Effector memory CD4-positive, alpha-beta T cell (primary cell): Measurements from ENCODE around the gene PCDH20.
"Not testable (repeated sequence)": the region's sequence is repeated elsewhere in the genome, so short reads cannot be mapped to it uniquely, and the experiment has no call there.

Experiments
- DNase-seq, 3 donors: peaks; one replicate each; pipeline ENCODE4 v3.0.0-alpha.2; 2020
- H3K27ac ChIP-seq: 2 replicates; pipeline ENCODE4 v1.7.0; 2013; ENCODE audit warnings: mild to moderate bottlenecking, low read length, moderate library complexity; ENCODE audit not compliant: insufficient read depth, poor library complexity, severe bottlenecking
- H3K27me3 ChIP-seq: replicated peaks from 2 replicates; pipeline ENCODE4 v1.7.0; 2013; ENCODE audit warnings: mild to moderate bottlenecking, low read length; ENCODE audit not compliant: insufficient read depth, control insufficient read depth, poor library complexity, severe bottlenecking
- H3K36me3 ChIP-seq: 2 replicates; pipeline ENCODE4 v1.7.0; 2013; ENCODE audit warnings: mild to moderate bottlenecking, low read length, moderate library complexity; ENCODE audit not compliant: control insufficient read depth, insufficient read depth
- H3K4me1 ChIP-seq: 2 replicates; pipeline ENCODE4 v1.7.0; 2013; ENCODE audit warnings: low read length, mild to moderate bottlenecking; ENCODE audit not compliant: control insufficient read depth, insufficient read depth, poor library complexity, severe bottlenecking
- H3K4me3 ChIP-seq: 2 replicates; pipeline ENCODE4 v1.7.0; 2013; ENCODE audit warnings: low read length, low read depth, mild to moderate bottlenecking; ENCODE audit not compliant: insufficient read depth, poor library complexity, severe bottlenecking
- H3K9me3 ChIP-seq: 2 replicates; pipeline ENCODE4 v1.7.0; 2013; ENCODE audit warnings: mild to moderate bottlenecking, low read length, moderate library complexity; ENCODE audit not compliant: control insufficient read depth

Gene PCDH20

GRCh38 chr13:61410669-61411297 is 4.9 kb downstream of the PCDH20 start:
- DNase-seq: no peak
- no peaks in the 10 kb centered on the region for H3K36me3 ChIP-seq

GRCh38 chr13:61410266-61410665 is 5.4 kb downstream of the PCDH20 start:
- Histone ChIP-seq H3K4me3 (no peak overlapping the region), H3K4me1 (no peaks in the 10 kb centered on the region), H3K9me3 (no peaks in the 10 kb centered on the region), H3K27me3 (no peaks in the 10 kb centered on the region), H3K36me3 (no peaks in the 10 kb centered on the region), H3K27ac (no peak overlapping the region)
- no peak for DNase-seq

More at GRCh38 chr13:61410669-61411297, 4.9 kb downstream of the PCDH20 start:
- Histone ChIP-seq H3K9me3 (no peaks in the 10 kb centered on the region), H3K27ac (no peak overlapping the region), H3K4me3 (no peak overlapping the region), H3K27me3 (no peaks in the 10 kb centered on the region), H3K4me1 (no peaks in the 10 kb centered on the region)

DNA sequence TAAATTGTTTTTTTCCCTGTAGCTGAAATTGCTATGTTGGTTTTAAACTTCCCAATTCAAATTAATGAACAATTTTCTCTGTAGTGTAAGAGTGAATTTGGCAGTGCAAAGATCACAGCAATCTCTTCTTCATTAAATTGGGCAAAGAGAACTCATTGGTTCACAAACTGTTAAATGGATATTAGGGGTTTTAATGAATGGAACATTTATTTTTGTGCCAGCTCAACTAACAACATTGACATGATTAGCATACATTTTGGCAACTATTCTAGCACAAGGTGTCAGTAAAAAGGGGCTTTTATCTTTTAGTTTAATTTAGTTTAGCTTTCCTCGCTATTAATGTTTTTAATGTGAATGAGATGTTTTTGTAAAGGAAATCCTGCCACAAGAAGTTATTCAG is 7.1 kb downstream of the PCDH20 start:
- DNase-seq: no peak
- Histone ChIP-seq H3K4me1 (no peaks in the 10 kb centered on the region), H3K4me3 (no peak overlapping the region), H3K9me3 (no peaks in the 10 kb centered on the region), H3K27me3 (no peaks in the 10 kb centered on the region), H3K36me3 (no peaks in the 10 kb centered on the region), H3K27ac (no peak overlapping the region)

DNA sequence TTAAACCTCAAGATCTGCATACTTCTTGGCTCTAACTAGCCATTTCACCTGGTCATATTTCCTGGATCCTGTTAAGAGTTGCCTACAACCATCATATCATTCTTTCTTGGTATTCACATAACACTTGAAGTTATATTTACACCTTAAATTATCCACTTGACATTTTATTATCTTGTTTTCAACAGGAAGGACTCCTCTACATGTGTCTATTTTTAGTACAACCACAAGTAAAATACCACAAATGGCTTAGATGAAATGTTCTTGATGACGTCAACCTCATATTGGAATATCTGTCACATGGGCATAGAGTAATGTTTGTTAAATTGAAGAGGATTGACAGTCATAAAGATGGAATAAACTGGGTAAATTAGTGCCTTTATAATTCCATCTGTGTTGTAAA is 9.4 kb downstream of the PCDH20 start:
- Histone ChIP-seq H3K4me3 (no peak overlapping the region), H3K9me3 (no peaks in the 10 kb centered on the region), H3K4me1 (no peaks in the 10 kb centered on the region), H3K27ac (no peak overlapping the region), H3K36me3 (no peaks in the 10 kb centered on the region), H3K27me3 (no peaks in the 10 kb centered on the region)
- DNase-seq: no peak

GRCh38 chr13:61396121-61396520 is 19.5 kb downstream of the PCDH20 start:
- no peak for DNase-seq
- no peaks in the 10 kb centered on the region for H3K36me3 ChIP-seq
- no peak overlapping the region for H3K4me3 ChIP-seq
- peaks cover 4% of the 10 kb centered on the region for H3K9me3 ChIP-seq
- H3K4me1 ChIP-seq: no peaks in the 10 kb centered on the region
- no peaks in the 10 kb centered on the region for H3K27me3 ChIP-seq
- no peak overlapping the region for H3K27ac ChIP-seq

- H3K9me3 ChIP-seq: no peaks in the 10 kb centered on the region
- no peak for DNase-seq
- no peaks in the 10 kb centered on the region for H3K4me1 ChIP-seq
- no peaks in the 10 kb centered on the region for H3K36me3 ChIP-seq
- H3K4me3 ChIP-seq: no peak overlapping the region
- no peaks in the 10 kb centered on the region for H3K27me3 ChIP-seq
- H3K27ac ChIP-seq: no peak overlapping the region
Measured at GRCh38 chr13:61391426-61391825, 24.2 kb downstream of the PCDH20 start.

- H3K4me1 ChIP-seq: no peaks in the 10 kb centered on the region
- H3K27ac ChIP-seq: no peak overlapping the region
- no peak overlapping the region for H3K4me3 ChIP-seq
- DNase-seq: no peak
- no peaks in the 10 kb centered on the region for H3K36me3 ChIP-seq
- no peaks in the 10 kb centered on the region for H3K9me3 ChIP-seq
- H3K27me3 ChIP-seq: no peaks in the 10 kb centered on the region
Measured at GRCh38 chr13:61387694-61388093, 28.0 kb downstream of the PCDH20 start.

DNA sequence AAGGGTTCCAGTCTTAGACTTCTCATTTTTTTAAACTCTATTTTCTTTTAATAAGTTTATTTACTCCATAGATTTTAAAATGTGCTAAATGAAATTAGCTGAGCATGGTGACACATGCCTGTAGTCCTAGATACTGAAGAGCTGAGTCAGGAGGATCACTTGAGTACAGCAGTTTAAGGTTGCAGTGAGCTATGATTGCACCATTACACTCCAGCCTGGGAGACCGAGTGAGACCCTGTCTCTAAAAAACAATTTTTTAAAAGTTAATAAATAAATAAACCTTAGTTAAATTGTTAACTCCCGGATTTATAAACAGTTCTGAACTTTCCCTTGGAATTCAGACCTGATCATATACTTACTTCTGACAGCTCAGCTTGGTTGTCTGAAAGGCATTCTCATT is 32.5 kb downstream of the PCDH20 start:
- Histone ChIP-seq H3K9me3 (no peaks in the 10 kb centered on the region), H3K4me1 (no peaks in the 10 kb centered on the region), H3K27ac (no peak overlapping the region), H3K4me3 (no peak overlapping the region), H3K27me3 (no peaks in the 10 kb centered on the region), H3K36me3 (no peaks in the 10 kb centered on the region)
- DNase-seq: no peak

DNA sequence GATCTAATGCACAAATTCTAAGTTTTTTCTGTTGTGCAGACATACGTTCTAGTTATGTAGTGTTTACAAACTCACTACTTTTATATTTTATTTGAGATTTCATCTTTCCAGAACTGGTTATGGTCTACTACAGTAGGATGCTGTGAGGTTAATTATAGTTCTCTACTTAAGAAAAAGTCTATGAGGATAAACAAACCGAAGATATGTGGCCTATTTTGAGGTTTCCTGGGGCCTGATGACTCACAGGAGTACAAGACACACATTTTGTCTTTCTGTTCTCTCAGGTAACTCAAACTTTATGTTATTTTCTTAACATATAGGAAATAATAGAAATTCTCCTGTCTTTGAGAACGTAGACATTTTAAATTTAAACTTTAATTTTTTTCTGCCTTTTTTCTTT is 45.1 kb downstream of the PCDH20 start:
- DNase-seq: no peak
- Histone ChIP-seq H3K36me3 (no peaks in the 10 kb centered on the region), H3K27ac (no peak overlapping the region), H3K4me1 (no peaks in the 10 kb centered on the region), H3K4me3 (no peak overlapping the region), H3K27me3 (no peaks in the 10 kb centered on the region), H3K9me3 (no peaks in the 10 kb centered on the region)

DNA sequence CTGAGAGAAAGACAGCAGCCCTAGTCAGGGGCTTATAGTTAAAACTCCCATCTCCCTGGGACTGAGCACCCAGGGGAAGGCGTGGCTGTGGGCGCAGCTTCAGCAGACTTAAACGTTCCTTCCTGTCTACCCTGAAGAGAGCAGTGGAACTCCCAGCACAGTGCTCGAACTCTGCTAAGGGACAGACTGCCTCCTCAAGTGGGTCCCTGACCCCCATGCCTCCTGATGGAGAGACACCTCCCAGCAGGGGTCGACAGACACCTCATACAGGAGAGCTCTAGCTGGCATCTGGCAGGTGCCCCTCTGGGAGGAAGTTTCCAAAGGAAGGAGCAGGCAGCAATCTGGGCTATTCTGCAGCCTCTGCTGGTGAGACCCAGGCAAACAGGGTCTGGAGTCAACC is 51.0 kb downstream of the PCDH20 start:
- not testable (repeated sequence) for H3K4me1 ChIP-seq, H3K27me3 ChIP-seq, H3K4me3 ChIP-seq, H3K36me3 ChIP-seq, DNase-seq, H3K27ac ChIP-seq, H3K9me3 ChIP-seq
